GM19455 (cell line): ENCODE measurements around the gene IPP.
A peak's percentile ranks its signal among the peaks of the same experiment; 100 is the strongest.
"Not testable (repeated sequence)": the region's sequence is repeated elsewhere in the genome, so short reads cannot be mapped to it uniquely, and the experiment has no call there.

ENCODE experiments used
- ATAC-seq: cut with Tn5 transposase; IDR thresholded peaks from one replicate; pipeline ENCODE4 v1.9.1; 2021; ENCODE audit not compliant: unreplicated experiment

Gene IPP

GRCh38 chr1:45746922-45747321, 3.5 kb downstream of the IPP start:
- no peak for ATAC-seq

- not testable (repeated sequence) for ATAC-seq
Observed at GRCh38 chr1:45739641-45740156, 10.8 kb downstream of the IPP start.

- ATAC-seq = no peak
Observed at GRCh38 chr1:45739137-45739536, 11.3 kb downstream of the IPP start.

GRCh38 chr1:45730780-45731319, 19.6 kb downstream of the IPP start:
- no peak for ATAC-seq

GRCh38 chr1:45730075-45730779, 20.2 kb downstream of the IPP start:
- no peak for ATAC-seq

- not testable (repeated sequence) for ATAC-seq
Observed at GRCh38 chr1:45726007-45726406, 24.4 kb downstream of the IPP start.

GRCh38 chr1:45723248-45723930, 27.1 kb downstream of the IPP start:
- no peak for ATAC-seq

GRCh38 chr1:45722809-45723208, 27.6 kb downstream of the IPP start:
- ATAC-seq = no peak

GRCh38 chr1:45721207-45721606, 29.2 kb downstream of the IPP start:
- ATAC-seq = no peak

- no peak for ATAC-seq
Observed at GRCh38 chr1:45718289-45718688, 32.2 kb downstream of the IPP start.

GRCh38 chr1:45717386-45717785, 33.1 kb downstream of the IPP start:
- not testable (repeated sequence) for ATAC-seq

GRCh38 chr1:45716700-45717099, 33.8 kb downstream of the IPP start:
- ATAC-seq = no peak

- ATAC-seq = no peak
Observed at GRCh38 chr1:45713711-45714110, 36.7 kb downstream of the IPP start.

- ATAC-seq = no peak
Observed at GRCh38 chr1:45704637-45705036, 45.8 kb downstream of the IPP start.

GRCh38 chr1:45694823-45695222, 55.6 kb downstream of the IPP start:
- no peak for ATAC-seq

GRCh38 chr1:45693811-45694210, 56.6 kb downstream of the IPP start:
- not testable (repeated sequence) for ATAC-seq

GRCh38 chr1:45687754-45688740, 62.4 kb downstream of the IPP start, which contains the start of gene TMEM69:
Gene TMEM69 (plus strand): TSS chr1:45688181. CDS start chr1:45691069, 2,888 bp downstream.
- ATAC-seq = no peak

GRCh38 chr1:45687014-45687753, 63.3 kb downstream of the IPP start:
- peak; percentile 80 for ATAC-seq

- ATAC-seq = peak; percentile 54
Observed at GRCh38 chr1:45686288-45687013, 64.0 kb downstream of the IPP start, which contains the start of gene GPBP1L1. Gene GPBP1L1 (minus strand): TSS chr1:45686533. CDS start chr1:45659087, 27,446 bp downstream.

GRCh38 chr1:45686015-45686287, 64.5 kb downstream of the IPP start:
- peak; percentile 10 for ATAC-seq
